ENCODE measurements around the gene SLC36A2. TPM values are rescaled to one million over a fixed set of nuclear protein-coding genes. Genes with fewer than 3 reads are reported as not detected.

The SLC36A2 gene
- total RNA-seq, 1 experiment from 2014 or later = not detected

DNA sequence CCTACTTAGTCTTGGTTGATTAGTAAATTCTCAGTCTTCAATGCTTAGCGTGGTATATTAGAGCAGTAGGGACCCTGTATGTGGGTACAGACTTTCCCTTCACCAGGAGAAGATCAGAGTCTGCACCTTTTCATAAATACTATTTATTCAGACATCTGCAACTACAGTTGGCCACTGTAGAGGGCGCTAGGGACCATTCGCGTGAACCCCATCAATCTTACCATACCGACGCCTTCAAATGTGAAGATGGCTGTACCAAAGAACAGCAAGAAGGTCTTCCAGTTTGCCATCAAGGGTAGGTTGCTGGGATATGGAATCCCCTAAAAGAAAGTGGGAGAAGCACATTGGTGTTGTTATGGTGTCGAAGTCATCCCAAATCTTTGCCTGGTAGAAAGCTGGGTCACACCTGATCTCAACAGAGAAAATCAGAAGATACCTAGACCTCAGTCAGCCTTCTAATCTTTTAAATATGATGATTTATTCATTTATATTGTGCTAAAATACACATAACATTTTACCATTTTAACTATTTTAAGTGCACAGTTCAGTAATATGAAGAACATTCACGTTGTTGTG lies 62.9 kb downstream of the SLC36A2 start:
- DNase-seq (ENCODE audit: low read depth) = no peak

GRCh38 chr5:151283120-151283825 lies 64.1 kb downstream of the SLC36A2 start:
- DNase-seq (ENCODE audit: low read depth) = no peak

GRCh38 chr5:151281001-151281639 lies 66.2 kb downstream of the SLC36A2 start:
- no peak for DNase-seq (ENCODE audit: low read depth)

DNA sequence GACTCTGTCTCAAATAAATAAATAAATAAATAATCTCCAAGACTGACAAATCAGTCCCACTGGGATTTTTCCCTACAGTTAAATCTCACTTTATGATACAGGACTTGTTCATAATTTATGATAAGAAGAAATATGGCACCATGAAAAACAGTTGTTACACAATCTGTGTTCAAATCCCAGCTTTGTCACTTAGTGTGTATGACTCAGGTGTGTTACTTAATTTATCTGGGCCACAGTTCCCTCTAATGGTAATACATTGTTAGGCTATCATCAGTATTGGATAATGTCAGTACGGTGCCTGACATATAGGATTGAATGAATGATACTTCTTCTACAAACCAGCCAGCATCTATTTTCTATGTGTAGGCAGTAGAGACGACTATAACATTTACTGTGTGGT lies 66.9 kb downstream of the SLC36A2 start:
- DNase-seq (ENCODE audit: low read depth) = no peak

DNA sequence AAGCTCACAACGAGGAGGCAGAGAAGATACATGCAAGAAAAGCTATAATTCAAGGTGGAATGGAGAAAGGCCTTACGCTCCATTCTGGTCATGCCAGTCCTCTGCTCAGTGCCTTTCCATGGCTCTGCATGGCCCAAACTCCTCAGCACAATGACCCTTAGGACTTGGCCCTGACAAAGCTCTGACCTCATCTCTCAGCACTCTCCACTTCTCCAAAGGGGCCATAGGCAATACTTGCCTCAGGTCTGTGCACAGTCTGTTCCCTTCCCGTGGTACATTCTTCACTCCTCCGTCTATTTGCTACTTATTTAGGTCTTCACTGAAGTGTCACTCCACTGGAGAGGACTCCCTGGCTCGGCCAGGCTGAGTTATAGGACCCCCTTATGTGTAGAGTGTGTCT lies 68.5 kb downstream of the SLC36A2 start:
- no peak for DNase-seq (ENCODE audit: low read depth)

DNA sequence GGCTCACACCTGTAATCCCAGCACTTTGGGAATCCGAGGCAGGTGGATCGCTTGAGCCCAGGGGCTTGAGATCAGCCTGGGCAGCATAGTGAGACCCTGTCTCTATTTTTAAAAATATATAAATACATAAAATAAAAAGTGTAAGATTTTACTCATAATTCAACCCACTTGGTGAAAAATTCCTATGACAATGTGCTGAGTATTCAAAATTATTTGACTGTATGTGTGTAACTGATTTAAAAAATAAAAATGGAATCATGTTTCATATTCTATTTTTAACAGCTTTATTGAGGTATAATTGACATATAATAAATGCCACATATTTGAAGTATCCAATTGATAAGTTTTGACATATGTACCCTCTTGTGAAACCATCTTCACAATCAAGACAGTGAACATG lies 71.6 kb downstream of the SLC36A2 start:
- DNase-seq (ENCODE audit: low read depth) = no peak

GRCh38 chr5:151274666-151275065 lies 72.7 kb downstream of the SLC36A2 start:
- no peak for DNase-seq (ENCODE audit: low read depth)

DNA sequence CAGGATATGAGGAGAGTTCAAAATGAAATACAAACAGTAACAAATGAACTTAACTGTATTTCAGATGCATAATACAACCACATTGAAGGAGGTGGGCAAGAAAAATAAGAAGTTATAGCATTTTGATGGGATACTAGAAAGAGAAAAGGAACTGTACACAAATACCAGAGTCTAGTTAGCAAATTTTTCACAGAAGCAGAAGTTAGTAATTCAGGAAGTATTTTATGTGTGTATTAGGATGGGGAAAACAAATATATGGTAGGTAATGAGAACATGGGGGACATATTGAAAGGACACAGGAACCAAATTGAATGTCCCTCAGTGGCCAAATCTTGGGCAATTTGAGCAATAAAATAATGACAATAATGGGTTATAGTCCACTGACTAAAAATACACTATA lies 76.0 kb downstream of the SLC36A2 start:
- no peak for DNase-seq (ENCODE audit: low read depth)

GRCh38 chr5:151270599-151270998 lies 76.8 kb downstream of the SLC36A2 start:
- DNase-seq (ENCODE audit: low read depth) = no peak

DNA sequence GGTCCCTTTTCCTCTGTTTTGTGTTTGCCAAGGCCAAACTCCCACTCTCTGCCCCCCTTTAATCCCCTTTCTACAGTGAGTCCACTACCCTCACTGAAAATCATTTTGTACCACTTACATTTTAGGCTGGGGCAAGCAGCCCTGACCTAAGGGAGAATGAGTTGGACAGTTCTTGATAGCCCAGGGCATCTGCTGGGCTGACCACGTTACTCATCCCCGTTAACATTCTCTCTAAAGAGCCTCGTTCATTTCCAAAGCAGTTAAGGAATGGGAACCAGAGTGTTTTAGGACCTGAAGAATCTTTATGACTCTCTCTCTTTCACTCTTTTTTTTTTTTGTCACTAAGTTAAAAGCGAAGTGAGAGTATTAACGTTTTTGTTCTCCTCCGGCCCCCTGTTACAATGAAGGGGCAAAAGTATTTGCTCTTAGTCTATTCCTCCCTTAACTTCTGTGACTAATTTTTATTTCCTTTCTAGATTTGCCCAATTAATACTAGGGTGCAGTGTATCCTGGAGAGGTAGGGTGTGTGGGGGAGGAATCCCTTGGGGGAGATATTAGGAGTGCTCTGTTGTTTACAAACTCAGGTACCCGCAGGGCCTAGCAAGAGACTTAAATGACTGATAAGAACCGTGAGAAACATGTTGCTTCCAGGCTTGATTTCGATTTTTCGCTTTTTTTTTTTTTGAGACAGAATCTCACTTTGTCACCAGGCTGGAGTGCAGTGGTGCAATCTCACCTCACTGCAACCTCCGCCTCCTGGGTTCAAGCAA lies 79.7 kb downstream of the SLC36A2 start:
- DNase-seq (ENCODE audit: low read depth) = no peak

Other genes starting within 250 kb of the SLC36A2 start
- gene ANXA6, start 189.8 kb downstream of the SLC36A2 start, total RNA-seq (2014; rRNA removed; shearing (Covaris generic)) = 142 and 152 TPM in 2 replicates
- gene CCDC69, start 123.5 kb downstream of the SLC36A2 start, total RNA-seq (2014; rRNA removed; shearing (Covaris generic)) = 15.5 and 18.4 TPM in 2 replicates
- gene GM2A, start 94.4 kb downstream of the SLC36A2 start, total RNA-seq (2014; rRNA removed; shearing (Covaris generic)) = 16.0 and 20.3 TPM in 2 replicates
- gene SLC36A3, start 43.8 kb downstream of the SLC36A2 start, total RNA-seq (2014; rRNA removed; shearing (Covaris generic)) = not detected in 2 replicates
- 7.4 and 10.6 TPM in 2 replicates for gene SLC36A1, start 100.0 kb upstream of the SLC36A2 start, total RNA-seq (2014; rRNA removed; shearing (Covaris generic))
- gene FAT2, start 243.8 kb upstream of the SLC36A2 start, total RNA-seq (2014; rRNA removed; shearing (Covaris generic)) = 0.06 and 0.07 TPM in 2 replicates

Measured in HT1080 (cell line).